GM18520 (cell line): ENCODE measurements around the gene SLC44A5.
"Not testable (repeated sequence)": the region's sequence is repeated elsewhere in the genome, so short reads cannot be mapped to it uniquely, and the experiment has no call there.

Experiments used
- ATAC-seq: cut with Tn5 transposase; IDR thresholded peaks from one replicate; pipeline ENCODE4 v1.9.1; 2021; ENCODE audit not compliant: unreplicated experiment

SLC44A5 gene

DNA sequence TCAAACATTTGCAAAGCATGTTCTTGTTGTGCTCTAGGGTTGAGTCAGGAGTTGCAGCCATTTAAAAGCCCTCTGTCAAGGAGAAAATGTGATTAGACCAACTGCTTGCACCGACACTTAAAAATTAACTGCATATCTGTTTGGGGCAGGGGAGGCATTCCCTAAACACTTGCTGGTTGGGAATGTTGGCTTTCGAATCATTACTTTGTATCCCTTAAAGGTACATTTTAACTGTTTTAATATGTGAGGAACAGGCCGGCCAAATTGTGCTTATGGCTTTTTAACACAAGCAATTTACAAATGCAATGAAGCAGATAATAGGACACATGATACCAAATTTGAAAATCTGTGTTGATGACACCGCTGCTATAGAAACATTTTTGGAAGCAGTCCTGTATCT is 317.6 kb downstream of the SLC44A5 start:
- no peak for ATAC-seq

DNA sequence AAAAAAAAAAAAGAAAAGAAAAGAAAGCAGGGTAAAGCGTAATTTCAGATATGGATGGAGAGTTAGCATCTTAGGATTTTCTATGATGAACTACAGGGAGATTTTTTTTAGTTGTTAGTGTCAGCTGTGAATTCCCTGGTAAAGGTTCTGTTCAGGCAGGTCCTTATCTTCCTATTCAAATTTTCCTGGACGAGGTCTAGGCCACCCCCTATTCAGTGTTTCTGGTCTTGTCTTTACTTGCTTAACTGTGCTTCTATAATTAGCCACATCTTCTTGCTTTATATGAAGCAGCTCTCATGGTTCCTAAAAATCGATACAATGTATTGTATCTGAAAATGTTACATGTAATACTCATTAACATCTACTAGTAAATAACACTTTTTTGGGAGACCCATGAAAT is 318.9 kb downstream of the SLC44A5 start:
- no peak for ATAC-seq

DNA sequence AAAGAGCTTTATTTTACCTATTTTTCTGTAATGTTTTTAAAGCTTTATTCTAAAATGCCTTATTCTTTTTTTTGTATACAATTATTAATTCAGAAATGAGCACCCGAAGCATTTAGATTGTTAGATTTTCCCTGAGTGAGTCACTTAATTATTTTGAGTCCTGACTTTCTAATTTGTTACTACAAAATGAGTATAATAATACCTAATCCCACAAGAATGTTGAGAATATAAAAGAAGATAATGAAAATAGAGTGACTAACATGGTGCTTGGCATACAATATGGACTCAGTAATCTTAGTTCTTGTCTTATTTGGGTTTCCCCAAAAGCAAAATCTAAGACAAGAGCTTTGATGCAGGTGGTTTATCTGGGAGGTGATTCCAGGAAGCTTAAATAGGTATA is 334.5 kb downstream of the SLC44A5 start:
- no peak for ATAC-seq

DNA sequence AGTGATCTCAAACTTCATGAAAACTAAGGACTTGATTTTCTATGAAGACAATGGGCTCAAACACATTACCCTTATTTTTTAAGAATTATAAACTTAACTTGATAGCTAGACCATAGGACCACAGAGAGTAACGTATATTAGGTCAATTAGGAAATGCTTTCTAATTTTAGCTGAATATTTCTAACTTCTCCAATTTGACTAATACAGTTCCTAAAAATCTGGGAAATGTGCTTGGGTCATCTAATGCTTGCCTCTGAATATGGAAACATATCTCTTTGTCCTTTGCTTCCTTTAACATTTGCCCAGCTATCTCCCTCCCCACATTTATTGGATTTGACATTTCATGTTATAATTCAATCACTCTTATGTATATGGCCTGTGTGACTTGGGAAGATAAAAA is 335.3 kb downstream of the SLC44A5 start:
- ATAC-seq = no peak

DNA sequence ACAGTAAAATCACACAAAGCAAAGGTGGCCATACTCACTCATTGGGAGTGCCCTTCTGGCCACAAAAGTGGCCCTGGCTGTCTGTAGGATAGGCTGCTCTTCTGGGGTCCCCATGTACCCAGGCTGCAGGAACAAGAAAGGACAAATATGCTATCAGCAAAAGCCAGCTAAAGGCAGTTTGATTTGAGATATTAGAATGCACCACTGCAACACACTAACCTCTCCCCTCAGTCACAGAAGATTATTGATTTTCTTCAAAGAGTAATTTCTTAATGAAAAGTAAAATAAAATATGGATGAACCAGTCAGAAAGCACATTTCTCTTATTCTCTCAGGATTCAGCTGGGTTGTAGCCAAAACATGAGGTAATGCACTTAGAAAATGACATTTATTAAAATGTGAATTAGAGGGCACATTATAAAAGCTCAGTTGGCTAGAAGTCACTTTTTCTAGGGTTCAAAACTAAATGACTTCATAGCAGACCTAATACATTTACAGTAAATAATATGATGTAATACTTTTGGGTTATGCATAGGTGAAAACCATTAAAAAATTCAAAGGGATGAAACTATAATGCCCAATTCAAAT is 335.9 kb downstream of the SLC44A5 start:
- no peak for ATAC-seq

DNA sequence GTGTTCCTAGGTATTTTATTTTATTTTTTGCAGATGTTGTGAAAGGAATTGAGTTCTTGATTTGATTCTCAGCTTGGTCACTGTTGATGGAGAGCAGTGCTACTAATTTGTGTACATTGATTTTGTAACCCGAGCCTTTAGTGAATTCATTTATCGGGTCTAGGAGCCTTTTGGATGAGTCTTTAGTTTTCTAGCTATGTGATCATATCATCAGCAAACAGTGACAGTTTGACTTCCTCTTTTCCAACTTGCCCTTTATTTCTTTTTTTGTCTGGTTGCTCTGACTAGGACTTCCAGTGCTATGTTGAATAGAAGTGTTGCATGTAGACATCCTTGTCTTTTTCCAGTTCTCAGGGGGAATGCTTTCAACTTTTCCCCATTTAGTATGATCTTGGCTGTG is 337.8 kb downstream of the SLC44A5 start:
- no peak for ATAC-seq

DNA sequence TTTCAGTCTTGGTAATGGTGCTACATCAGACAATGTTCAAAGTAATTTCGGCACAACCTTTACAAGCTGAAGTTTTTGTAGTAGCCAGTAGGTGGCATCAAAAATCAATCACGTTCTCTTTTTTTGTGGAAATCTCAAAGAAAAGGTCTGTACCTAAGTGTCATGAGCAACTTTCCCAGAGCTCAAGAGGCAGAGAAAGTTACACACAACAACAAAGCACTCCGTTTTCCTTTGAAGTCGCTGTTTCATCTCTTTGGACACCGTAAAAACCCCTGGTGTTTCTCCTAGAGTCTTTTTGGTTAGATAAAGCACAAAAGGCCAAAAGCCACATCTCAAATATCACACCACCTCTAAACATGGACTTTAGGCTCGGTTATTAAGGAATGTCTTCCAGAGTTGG is 345.1 kb downstream of the SLC44A5 start:
- ATAC-seq = no peak

DNA sequence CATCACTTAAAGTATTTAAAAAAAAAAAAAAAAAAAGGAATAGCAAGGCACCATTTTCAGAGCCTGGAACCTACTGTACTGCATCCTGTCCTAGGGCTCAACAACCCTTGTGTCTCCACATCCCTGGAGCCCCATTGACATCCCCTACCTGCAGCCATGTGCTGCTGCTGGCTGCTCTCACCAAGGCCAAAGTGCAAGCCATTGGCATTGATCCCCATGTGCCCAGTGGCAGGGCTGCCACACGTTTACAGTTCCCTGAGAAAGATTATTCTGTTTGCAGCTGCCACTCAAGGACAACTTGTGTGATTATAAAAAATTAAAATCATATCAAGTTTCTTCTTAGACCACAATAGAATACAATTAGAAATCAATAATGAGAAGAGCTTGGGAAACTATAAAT is 346.8 kb downstream of the SLC44A5 start:
- ATAC-seq = no peak

DNA sequence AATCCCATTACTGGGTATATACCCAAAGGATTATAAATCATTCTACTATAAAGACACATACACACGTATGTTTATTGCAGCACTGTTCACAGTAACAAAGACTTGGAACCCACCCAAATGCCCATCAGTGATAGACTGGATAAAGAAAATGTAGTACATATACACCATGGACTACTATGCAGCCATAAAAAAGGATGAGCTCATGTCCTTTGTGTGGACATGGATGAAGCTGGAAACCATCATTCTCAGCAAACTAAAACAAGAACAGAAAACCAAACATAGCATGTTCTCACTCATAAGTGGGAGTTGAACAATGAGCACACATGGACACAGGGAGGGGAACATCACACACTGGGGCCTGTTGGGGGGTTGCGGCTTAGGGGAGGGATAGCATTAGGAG is 347.3 kb downstream of the SLC44A5 start:
- not testable (repeated sequence) for ATAC-seq

DNA sequence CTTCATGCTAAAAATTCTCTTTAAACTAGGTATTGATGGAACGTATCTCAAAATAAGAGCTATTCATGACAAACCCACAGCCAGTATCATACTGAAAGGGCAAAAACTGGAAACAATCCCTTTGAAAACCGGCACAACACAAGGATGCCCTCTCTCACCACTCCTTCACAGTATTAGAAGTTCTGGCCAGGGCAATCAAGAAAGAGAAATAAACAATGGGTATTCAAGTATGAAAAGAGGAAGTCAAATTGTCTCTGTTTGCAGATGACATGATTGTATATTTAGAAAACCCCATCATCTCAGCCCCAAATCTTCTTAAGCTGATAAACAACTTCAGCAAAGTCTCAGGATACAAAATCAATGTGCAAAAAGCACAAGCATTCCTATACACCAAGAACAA is 349.0 kb downstream of the SLC44A5 start:
- not testable (repeated sequence) for ATAC-seq

DNA sequence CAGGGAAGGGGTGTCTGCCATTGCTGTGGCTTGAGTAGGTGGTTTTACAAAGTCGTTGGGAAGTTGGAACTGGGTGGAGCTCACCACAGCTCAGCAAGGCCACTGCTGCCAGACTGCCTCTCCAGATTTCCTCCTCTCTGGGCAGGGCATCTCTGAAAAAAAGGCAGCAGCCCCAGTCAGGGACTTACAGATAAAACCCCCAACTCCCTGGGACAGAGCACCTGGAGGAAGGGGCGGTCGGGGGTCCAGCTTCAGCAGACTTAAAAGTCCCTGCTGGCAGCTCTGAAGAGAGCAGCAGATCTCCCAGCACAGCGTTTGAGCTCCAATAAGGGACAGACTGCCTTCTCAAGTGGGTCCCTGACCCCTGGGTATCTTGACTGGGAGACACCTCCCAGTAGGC is 352.6 kb downstream of the SLC44A5 start:
- ATAC-seq = no peak

DNA sequence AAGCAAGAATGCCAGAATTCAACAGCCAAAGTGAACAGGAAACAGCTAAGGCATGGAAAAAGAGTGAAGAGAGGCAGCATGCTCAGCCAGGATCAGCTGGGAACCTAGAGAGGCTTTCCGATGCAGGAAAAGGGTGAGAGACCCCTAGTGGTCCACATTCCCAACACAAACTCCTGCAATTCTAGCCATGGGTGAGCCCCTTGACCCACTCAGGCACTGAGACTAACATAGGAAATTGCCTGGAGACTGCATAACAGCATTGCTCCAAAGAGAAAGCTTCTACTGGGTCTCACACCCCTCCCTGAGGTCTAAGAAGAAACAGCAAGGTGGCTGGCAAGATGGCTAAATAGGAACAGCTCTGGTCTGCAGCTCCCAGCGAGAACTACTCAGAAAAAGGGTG is 353.5 kb downstream of the SLC44A5 start:
- ATAC-seq = no peak

DNA sequence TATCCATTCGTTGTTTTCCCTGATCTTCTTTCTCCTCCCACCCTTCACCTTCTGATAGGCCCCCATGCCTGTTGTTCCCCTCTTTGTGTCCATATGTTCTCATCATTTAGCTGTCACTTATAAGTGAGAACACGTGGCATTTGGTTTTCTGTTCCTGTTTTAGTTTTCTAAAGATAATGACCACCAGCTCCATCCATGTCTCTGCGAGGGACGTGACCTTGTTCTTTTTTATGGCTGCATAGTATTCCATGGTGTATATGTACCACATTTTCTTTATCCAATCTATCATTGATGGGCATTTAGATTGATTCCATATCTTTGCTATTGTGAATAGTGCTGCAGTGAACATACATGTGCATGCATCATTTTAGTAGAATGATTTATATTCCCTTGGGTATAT is 360.8 kb downstream of the SLC44A5 start:
- ATAC-seq = not testable (repeated sequence)

DNA sequence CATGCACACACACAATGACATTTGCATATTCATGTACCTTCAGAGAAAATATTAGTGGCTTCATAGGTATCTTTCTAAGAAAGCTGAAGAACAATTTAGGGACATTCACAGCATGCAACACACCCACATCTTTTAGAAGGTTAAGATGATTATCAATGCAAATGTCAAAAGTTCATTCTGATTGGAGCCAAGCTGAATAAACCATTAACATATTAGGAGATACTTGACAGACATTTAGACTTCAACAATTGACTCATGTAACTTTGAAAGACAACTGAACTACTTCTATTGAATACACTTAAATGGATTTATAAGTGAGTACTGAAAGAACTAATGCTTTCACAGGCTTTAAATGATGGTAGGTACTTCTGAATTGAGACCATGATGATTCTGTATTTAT is 365.7 kb downstream of the SLC44A5 start:
- ATAC-seq = no peak

DNA sequence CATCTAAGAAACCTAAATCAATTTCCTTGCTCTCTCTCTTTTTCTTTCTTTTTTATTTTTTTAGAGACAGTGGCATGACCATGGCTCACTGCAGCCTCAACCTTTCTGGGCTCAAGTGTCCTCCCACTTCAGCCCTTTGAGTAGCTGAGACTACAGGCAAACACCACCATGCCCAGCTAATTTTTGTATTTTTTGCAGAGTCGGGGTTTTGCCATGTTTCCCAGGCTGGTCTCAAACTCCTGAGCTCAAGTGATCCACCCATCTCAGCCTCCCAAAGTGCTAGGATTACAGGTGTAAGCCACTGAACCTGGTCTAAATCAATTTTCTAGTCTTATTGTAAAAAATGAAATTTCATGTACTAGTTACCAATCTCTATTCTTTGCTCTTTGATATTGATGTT is 367.8 kb downstream of the SLC44A5 start:
- no peak for ATAC-seq

DNA sequence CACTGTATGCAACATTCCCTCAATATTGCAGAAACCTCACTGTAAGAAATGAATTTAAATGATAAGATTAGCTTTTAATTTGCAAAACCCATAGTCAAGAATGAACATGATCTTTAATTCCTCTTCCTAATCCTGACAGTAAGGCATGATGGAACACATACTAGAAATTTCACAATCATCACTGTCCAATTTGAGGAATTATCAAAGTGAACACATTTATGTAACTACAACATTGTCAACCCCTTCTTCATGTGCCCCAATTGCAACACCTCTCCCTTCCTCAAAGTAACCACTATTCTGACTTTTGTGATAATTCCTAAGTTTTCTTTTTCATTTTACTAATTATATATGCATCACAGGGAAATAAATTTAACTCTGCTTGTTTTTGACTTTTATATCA is 373.6 kb downstream of the SLC44A5 start:
- no peak for ATAC-seq

DNA sequence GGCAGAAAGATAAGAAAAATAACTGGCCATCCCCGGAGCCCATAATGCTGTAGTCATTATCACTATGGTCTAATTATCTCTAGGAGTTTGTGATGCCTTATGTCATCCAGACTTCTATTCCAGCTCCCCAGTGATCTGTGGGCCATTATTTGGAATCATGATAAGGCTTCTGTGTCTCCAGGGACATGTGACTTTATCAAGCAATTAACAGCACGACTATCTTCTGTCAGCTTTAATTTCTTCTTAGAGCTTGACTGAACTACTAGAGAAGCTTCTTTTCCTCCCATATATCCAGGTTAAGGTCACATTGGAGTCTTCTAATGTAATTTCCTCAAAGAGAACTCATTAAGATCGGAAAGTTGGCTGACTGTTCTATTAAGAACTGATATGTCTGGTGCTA is 376.4 kb downstream of the SLC44A5 start:
- ATAC-seq = no peak

DNA sequence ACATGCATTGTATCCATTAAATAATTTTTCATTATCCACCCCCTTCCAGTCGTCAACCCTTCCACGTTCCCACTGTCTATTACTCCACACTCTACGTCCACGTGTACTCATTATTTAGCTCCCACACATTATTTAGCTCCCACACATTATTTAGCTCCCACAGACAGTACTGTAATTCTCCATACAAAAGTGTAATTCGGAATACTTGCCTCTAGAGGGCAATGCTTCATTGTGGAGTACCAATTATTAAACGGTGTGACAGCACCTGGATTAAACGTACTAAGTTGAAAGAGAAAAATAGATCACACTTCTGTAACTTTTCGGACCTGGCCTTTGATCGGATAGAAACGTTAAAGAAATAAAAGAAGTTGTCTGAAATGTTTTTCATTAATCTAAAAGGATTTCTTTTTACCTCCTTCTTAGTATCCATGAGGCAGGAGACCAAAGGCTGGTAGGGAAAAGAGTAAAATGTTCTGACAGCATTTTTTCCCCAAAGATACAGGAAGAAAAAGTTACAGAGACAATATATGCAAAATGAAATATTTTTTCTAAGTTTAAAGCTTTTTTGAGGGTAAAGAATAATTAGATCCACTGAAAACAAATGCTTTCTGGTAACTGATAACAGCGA is 377.5 kb downstream of the SLC44A5 start:
- ATAC-seq = peak; percentile 86

DNA sequence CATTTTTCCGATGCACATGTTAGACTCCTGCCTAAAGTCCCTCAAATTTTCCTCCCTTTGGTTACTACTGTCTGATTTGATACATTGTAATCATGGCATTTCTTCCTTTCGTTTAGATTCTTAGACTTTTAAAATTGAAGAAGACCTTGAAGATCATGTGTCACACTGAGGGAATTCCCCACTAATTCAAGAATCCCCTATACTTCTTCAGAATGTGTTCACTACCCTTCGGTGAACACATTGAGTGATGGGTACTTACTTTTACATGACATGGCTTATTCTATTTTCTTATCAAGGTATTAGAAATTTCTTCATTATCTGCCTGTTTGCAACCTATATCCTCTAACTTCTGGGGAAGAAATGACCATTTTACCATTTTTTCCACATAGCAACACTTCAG is 390.8 kb downstream of the SLC44A5 start:
- ATAC-seq = no peak

DNA sequence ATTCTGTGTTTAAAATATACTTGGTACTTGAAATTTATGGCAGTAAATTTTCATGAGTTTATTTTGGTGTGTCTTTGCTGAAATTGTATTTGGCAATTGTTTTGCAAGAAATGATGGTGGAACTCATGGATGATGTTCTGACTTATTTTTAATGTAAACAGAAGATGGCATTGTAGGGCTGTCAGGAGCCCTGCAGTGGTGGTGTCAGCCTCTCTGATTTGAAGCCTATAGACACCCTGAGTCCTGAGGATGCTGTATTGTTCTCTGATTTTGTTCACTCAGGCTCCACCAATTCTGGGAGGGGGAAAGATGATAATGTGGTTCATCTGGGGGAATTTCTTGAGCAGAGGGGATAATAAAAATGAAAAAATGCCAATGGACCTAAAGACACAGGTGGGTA is 396.9 kb downstream of the SLC44A5 start:
- no peak for ATAC-seq

DNA sequence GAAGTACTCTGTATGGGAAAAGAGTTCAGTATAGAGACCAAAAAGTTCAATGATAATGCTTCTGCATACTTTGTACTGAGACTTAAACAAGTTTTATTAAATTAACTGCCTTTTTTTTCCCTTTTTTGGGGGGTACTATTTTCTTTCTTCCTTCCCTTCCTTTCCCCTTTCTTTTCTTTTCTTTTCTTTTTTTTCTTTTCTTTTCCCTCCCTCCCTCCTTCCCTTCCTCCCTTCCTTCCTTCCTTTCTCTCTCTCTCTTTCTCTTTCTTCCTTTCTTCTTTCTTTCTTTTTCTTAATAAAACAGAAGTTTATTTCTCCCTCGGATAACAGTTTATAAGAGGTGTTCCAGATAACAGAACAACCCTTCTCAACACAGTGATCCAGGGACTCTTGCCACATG is 399.3 kb downstream of the SLC44A5 start:
- ATAC-seq = no peak

DNA sequence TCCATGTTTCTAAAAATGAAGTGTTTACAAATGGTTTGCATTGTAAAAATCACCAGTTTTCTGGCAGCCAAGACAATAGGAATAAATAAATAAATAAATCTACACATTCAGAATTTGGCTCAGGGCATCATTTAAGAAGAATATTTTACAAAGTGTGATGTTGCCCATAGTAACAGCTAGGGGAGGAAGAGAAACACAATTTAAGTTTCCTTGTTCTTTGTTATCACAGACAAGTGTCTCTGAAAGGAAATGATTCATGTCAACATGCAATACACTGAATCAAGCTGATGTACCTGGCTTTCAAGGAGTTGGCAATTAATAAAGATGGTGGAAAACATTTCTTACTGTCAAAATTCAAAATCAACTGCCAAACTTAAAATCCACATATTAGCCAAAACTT is 402.1 kb downstream of the SLC44A5 start:
- no peak for ATAC-seq
